Inferior parietal cortex (tissue), 1 donor: ENCODE measurements around the gene CWH43.
"Not testable (repeated sequence)": the region's sequence is repeated elsewhere in the genome, so short reads cannot be mapped to it uniquely, and the experiment has no call there.

Experiments
- DNase-seq: peaks from one replicate; pipeline ENCODE4 v3.0.0-alpha.2; 2016; ENCODE audit errors: extremely low spot score

The CWH43 gene

DNA sequence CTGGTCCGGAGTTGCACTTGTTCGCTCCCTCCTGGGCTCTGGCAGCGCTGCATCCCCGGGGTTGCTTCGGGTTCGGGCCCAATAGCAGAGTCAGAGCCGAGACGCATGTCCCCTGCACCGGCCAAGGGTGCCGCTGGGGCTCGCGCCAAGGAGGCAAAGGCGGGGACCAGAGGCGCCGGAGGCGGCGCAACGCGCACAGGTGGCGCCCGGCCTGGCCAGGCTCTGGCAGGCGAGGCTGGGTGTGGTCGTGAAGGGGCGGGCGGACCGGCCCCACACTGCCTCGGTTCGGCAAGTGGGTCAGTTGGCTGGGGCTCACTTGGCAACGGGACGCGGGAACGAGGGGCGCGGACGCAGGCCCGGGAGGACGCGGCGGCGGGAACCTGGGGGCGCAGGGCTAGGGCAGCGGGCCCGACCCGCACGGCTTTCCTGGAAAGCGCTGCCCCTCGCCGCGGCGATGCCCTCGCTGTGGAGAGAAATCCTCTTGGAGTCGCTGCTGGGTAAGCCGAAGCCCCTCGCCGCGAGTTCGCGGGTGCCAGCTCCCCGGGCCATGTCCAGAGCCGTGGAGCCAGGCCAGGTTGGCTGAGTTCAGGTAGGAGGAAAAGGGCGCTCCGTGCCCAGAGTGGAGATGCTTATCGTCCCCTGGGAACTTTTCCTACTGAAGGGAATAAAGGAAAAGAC, at the start of gene CWH43:
CWH43 (plus strand) TSS at position 300 of the 678 bp plus-strand sequence; CDS start at position 455, 155 bp downstream.
- no peak for DNase-seq

DNA sequence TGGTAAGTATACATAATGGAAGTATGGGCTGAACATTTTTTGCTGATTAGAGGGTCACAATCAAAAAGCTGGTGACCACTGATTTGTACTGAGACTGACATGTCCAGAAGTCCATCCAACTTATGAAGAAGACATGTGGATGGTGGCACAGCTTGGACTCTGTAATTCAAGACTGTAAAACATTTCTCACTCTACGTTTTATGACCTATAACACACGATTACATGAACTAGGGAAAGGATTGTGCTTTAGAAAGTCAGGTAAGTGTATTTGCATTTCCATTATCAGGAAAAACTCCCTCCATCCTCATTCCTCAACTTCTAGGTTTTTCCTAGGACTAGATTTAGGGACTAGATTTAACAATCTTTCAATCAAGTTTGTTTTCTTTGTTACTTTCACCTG, 49.0 kb upstream of the CWH43 start:
- DNase-seq, result no peak

DNA sequence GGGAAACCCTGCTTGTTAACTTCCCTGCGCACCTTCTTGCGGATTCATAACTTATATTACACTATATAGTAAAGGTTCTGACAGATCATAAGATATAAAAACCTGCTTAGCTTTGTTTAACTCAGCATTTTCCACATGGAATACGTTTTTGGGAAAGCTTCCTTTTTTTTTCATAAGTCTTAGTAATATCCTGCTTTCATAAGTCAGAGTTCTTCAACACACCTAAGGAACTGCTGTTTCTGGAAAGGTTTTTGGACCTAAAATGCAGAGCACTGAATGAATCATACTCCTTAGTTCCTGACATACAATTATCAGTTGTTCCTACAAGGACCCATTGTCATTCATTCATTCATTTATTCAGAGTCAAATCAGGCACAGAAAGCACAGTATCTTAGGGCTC, 47.2 kb upstream of the CWH43 start:
- DNase-seq, result no peak

DNA sequence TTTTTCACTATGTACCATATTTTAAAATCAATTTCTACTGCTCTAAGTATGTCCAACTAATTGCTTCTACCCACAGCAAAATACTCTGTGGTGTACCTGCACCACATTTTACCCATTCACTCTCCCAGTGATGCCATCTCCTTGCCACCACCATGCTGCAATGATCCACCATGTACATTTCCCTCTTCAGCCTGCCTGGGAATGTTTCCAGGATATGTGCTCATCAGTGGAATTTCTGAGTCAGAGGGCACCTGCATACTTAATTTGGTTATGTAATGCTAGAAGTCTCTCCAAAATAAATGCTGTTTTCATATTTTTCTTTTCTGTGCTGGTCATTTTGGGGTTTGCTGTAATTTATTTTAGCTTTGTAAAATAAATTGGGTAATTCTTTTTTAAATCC, 46.3 kb upstream of the CWH43 start:
- DNase-seq, result no peak

DNA sequence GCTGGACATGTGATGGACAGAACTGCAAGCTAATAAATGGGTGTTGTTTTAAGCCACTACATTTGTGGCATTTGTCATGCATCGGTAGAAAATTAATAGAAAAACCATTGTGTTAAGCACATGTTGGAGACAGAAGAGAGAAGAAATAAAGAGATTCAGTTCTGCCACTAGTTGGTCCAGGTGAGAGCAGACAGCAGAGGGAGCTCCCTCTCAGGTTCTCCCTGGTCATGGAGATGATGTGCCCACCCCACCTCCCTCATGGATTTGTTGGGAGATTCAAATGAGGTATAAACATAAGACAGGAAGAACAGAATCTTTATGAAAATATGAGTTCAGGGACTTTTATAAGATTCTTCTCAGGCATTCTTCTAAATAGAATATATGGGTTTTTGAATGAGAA, 42.7 kb upstream of the CWH43 start:
- DNase-seq, result no peak

DNA sequence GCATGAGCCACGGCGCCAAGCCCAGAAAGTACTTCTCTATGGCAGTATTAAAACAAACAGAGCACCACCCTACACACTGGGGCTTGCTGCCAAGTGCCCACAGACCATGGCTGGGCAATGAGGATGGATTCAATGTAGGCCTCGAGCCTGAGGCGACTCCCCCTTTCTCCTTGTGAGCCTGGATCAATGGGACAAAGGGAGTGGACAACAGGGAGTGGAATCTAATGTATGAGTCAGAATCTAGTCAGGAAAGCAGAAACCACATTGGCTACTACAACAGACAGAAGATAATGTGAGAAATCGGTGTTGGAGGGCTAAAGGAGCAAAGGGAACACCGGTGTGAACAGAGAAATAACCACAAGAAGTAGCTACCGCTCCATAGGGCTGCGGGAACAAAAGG, 41.8 kb upstream of the CWH43 start:
- DNase-seq, result no peak

DNA sequence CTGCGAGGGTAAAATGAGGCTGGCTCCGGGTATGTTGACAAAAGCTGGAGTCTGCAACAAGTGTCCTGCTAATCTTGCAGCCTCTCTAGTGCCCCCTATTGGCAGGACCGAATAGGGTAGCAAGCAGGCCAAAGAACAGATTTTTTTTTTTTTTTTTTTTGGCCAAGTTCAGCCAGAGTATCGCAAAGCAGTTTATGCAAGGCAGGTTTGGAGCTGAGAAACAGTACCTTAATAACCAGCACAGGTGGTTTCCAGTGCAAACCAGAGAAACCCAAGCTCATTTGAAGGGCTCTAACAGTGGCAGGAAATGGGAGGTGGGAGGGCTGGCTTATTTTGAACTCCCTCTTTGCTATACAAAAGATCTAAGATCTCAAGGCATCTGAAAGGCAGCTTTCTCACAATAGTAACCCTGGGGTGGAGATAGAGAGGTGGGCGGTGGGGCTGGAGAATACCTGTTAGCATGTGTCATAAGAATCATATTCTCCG, 41.3 kb upstream of the CWH43 start:
- no peak for DNase-seq

DNA sequence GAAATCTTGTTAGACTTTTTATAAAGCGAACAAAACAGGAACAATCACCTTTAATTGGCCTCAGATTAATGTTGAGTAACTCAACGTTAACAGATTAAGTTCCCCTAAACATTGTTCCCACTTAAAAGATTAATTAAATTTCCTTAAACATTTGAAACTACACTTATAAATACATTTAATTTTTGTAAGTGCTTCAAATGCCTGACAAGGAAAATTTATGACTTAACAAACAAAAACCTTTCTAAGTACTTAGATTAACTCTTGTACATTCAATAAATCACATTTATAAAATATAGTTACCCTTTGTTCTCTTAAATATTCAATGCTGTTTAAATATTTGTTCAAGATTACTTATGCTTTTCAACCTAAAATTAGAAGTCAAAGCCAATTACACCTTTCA, 40.1 kb upstream of the CWH43 start:
- no peak for DNase-seq

DNA sequence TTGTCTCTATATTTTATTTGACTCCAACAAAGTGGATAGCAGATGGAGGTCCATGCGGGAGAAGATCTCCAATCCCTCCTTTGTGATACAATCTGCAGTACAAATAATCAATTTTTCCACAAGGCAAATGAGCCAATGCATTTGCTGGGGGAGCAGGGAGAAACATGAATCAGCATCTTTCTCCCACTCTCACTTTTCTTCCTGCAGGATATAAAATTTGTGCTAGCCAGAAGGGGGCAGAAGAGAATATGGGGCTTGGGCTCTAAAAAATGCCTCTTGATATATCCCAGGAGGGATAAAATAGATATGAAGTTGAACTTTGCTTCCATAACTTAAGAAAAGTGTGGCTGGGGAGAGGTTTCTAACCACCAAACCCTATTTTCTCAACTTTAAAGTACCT, 38.3 kb upstream of the CWH43 start:
- no peak for DNase-seq

DNA sequence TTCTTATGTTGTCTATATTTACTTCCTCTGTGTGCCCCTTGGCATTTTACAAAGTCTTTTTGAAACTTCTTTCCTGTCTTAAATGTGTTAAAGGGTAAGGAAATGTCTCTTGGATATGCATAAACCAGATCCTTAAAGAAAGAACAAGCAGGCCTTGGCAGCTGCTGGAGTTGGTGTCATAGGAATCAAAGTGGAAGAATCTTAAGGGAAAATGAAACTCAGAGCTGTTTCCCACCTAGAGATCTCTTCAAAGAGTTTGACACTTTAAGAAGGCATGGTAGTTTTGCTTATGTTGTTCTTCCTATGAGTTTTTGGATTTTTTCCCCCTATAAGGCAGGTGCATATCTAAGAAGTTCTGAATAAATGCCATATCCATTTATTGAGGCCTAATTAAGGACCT, 37.0 kb upstream of the CWH43 start:
- no peak for DNase-seq

DNA sequence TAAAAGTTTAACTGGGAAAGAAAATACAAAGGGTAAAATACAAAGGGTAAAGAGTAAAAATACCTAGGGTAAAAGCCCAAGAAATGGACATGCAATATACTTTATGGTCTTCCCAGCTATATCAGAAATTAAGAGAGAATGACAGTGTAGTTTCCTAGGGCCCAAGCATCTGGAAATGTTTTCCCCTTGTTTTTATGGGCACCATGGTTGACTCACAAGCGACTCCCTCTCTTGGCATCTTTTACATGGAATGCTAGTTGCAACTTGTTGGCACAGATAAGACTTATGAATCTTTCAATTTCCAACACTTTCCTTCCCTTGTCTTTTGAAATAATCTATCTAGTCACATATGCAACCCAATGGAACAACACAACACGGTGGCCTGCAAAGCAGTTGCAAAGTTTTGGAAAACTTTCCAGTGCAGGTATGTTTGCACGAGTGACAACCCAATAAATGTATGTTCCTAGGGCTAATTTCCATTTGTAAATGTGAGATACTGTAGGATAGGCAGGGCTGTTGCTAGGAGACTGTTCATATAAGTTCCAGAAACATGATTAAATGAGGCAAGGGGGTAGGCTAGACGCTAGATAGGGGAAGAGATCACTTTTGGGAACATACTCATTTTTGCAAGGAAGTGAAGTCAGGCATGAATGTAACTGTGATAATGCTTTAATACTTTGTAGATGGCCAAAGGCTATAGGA, 36.4 kb upstream of the CWH43 start:
- no peak for DNase-seq

DNA sequence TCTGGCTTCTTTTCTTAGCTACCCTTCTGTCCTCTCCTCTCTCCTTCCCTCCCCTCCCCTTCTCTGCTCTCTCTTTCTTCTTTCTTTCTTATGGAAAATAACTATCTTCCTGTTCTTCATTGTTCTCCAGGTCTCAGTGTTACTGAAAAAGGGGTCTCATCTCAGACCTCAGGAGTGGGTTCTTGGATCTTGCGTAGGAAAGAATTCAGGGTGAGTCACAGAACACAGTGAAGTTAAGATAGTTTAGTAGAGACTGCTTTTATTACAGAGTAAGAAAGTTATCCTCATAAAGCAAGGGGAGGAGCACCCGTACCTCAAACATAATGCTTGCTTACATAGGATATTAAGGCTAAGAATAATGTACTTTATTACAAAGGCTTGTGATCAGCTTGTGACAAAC, 31.8 kb upstream of the CWH43 start:
- DNase-seq, result no peak

DNA sequence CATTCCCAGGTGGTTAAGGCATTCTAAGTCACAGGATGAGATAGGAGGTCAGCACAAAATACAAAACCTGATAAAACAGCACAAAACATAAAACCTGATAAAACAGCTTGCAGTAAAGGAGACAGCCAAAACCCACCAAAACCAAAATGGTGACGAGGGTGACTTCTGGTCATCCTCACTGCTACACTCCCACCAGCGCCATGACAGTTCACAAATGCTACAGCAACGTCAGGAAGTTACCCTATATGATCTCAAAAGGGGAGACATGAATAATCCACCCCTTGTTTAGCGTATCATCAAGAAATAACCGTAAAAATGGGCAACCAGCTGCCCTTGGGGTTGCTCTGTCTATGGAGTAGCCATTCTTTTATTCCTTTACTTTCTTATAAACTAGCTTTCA, 28.7 kb upstream of the CWH43 start:
- DNase-seq, result not testable (repeated sequence)

DNA sequence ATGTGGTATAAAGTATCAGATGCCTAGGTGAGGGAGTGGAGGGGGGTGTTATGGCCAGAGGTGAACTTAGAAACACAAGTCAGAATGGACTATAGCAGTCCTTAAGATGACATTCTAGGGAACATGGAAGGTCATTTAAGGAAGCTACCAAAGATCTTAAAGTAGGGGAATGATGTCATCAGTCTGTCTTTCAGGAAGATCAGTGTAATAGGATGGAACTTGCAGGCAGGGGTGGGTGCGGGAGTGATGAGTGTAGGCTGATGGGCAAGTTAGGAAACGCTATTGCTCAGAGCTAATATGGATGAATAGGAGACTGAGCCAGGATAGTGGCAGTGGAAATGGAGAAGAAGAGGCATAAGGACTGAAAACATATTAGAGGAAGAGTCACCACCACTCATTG, 27.5 kb upstream of the CWH43 start:
- DNase-seq, result no peak

DNA sequence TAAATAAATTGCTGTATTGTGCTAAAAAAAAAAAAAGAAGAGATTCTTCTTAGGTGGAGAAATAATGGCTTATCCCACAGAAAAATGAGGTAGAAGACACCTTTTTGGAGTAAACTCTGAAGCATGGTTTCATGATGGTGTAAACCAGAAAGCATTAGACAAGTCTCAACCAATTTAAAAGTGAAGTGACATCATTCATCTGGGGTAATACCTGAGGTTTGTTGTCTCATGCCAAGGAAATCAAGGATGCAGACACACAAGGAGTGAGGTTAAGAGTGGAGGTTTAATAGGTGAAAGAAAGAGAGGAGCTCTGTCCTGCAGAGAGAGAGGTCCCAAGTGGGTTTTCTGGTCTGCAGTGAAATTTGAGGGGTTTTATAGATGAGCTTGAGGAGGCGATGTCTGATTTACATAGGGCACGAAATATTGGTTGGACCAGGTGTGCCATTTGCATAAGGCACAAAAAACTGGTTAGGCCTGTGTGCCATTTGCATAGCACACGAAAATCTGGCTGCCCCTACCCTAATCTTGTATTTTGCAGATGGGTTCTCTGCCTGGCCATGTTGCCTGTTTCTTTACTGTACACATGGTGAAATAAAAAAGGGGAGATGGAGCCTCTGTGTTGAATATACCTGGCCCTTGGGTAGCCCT, 25.0 kb upstream of the CWH43 start:
- DNase-seq, result no peak

DNA sequence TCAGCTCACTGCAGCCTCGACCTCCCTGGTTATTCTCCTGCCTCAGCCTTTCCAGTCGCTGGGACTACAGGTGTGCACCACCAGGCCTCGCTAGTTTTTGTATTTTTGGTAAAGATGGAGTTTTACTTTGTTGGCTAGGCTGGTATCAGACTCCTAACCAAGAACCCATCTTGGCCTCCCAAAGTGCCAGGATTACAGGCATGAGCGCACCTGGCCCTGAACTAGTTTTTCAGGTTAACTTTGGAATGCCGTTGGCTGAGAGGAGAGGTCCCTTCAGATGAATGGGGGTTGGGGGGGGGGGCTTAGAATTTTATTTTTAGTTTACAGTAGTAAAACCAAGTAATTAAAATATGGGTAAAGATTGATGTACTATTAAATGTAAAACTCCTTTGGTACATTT, 23.4 kb upstream of the CWH43 start:
- DNase-seq, result no peak

DNA sequence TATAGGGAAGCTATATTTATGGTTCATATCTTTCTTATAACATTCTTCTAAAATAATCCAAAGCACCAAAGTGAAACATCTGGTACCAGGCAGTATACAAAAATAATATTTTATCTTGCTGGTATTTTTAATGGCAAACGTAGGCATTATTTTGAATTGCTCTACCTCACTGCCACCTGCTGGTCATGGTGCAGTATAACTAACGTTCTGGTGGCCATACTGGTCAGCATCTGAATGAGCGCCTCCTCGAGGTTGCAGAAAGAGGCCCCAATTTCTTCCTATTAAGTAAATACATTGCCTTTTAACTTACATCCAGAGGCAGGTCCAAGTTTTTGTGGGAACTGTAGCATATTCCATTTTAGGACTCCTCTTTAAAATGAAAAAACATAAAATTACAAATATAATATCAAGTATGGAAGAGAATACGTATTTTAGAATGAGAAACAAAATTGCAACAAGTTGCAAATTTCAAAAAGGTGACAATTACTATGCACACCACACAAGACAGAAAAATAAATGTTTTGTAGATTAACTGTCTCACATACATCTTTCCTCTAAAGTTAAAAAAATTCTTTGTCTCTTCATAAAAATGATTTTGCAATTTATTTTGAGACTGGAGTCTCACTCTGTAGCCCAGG, 22.9 kb upstream of the CWH43 start:
- DNase-seq, result peak; percentile 89

DNA sequence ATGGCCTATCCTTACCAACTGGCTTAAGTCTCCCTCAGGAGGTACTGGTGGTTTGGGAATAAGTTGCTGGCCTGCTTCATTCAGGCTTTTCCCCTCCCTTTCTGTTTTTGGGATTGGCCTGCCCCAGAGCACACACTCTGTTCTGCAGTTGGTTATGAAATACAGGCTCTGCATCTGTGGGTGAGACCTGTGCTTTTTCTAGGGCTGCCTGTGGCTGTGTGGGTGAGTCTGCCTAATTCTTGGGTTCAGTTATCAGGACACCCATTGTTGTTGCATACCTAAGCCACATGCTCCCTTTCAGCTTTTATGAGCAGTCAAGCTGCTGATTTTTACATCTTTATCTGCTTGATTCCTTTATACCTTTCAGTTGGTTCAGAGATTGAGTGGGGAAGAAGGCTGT, 19.0 kb upstream of the CWH43 start:
- no peak for DNase-seq

DNA sequence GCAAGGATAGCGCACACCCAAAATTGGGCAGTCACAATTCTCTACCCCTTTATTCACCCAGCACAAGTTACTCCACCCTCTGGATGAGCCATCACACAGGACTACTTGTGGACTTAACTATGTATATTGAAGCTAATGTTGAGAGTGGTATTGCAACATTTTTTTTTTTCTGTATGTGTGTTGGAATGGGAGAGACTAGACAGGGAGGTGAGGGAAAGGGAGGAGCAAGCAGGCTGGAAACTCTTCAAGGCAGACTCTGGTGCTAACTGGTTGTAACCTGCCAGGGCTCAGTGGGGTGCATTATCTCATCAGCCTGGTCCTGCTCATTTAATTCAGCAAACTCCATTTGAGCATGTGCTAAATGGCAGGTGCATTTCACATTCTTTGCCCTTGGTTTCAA, 18.4 kb upstream of the CWH43 start:
- DNase-seq, result no peak

DNA sequence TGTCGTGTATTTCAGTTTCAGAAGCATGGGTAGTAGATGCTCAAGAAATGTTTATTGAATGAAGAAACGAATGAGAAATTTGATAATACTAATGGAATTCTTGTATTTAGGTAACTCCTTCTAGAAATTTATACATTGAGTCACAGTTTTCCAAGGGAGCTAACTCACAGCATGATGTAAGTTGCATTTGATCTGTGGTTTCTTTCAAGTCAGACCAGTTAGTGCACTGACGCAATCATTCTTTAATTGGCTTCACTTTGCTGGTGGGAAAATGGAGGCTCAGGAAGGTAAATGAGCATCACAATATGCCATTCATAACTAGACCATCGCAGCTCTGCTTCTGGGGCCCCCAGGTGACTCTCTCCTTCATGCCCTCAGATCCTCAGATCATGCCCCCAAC, 17.3 kb upstream of the CWH43 start:
- no peak for DNase-seq

DNA sequence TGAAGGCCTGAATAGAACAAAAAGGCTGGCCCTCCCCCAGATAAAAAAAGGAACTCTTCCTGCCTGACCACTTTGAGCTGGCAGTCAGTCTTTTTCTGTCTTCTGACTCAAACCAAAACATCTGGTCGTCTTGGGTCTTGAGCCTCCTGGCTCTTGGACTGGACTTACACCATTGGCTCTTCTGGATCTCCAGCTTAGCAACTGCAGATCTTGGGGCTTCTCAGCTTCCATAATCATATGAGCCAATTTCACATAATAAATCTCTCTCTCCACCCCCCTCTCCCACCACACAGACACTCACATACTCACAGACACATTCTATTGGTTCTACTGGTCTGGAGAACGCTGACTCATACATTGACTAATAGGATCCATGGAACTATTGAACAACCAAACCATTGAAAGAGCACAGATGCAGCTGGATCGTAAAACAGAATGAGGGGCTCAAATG, 15.6 kb upstream of the CWH43 start:
- DNase-seq, result no peak

DNA sequence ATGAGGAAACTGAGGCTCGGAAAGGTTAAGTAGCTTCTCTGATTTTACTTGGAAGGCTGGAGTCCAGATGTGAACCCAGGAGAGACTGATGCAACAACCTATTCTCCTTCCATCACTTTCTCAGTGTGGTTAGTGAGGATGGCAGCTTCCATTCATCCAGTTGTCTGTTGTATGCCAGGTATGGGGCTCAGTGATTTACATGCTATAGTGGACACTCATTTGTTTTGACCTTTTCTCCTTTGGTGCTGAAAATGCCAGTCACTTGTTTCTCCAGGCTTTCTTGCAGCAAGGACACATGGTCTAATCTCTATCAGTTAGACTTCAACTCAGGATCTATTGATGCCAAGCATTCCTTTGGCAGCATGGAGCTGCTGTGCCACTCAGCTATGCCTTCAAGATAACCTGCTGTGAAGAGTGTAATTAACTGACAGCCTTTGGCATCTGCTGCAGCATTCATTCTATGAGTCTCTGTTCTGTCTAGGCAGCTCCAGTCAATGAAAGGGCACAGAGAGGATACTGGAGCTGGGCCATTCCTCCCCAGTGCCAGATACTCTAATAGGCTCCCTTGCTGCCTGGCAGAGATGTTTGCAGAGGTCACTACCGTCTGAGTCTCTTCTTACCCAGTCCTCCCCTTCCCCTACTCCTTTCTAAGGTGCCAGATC, 11.0 kb upstream of the CWH43 start:
- peak; percentile 16 for DNase-seq
